HG02571 (cell line): Measurements from ENCODE around the gene ATP12A.
A peak's percentile ranks its signal among the peaks of the same experiment; 100 is the strongest.

Experiments
- ATAC-seq: cut with Tn5 transposase; IDR thresholded peaks from one replicate; pipeline ENCODE4 v1.9.1; 2021; ENCODE audit warnings: mild to moderate bottlenecking, moderate library complexity; ENCODE audit not compliant: unreplicated experiment

ATP12A gene

GRCh38 chr13:24724714-24725113 lies 44.5 kb downstream of the ATP12A start:
- no peak for ATAC-seq

- no peak for ATAC-seq
These were observed 45.2 kb downstream of the ATP12A start for GRCh38 chr13:24725379-24725778.

- peak; percentile 61 for ATAC-seq
These were observed 47.8 kb downstream of the ATP12A start for GRCh38 chr13:24727731-24728601.

- ATAC-seq: peak; percentile 78
These were observed 50.8 kb downstream of the ATP12A start for GRCh38 chr13:24730873-24731567.

GRCh38 chr13:24734950-24735349 lies 54.7 kb downstream of the ATP12A start:
- ATAC-seq: no peak

- no peak for ATAC-seq
These were observed 56.8 kb downstream of the ATP12A start for GRCh38 chr13:24737042-24737441.

GRCh38 chr13:24738366-24738847 lies 58.2 kb downstream of the ATP12A start:
- ATAC-seq: no peak

GRCh38 chr13:24740014-24740890 lies 60.0 kb downstream of the ATP12A start:
- no peak for ATAC-seq

- ATAC-seq: no peak
These were observed 60.9 kb downstream of the ATP12A start for GRCh38 chr13:24741016-24741662.

- ATAC-seq: no peak
These were observed 61.6 kb downstream of the ATP12A start for GRCh38 chr13:24741791-24742190.

GRCh38 chr13:24742294-24742693 lies 62.1 kb downstream of the ATP12A start:
- no peak for ATAC-seq

GRCh38 chr13:24742977-24743376 lies 62.8 kb downstream of the ATP12A start:
- no peak for ATAC-seq

- ATAC-seq: no peak
These were observed 64.0 kb downstream of the ATP12A start for GRCh38 chr13:24744247-24744646.

GRCh38 chr13:24745516-24745860 lies 65.3 kb downstream of the ATP12A start:
- ATAC-seq: no peak

- no peak for ATAC-seq
These were observed 65.8 kb downstream of the ATP12A start for GRCh38 chr13:24745861-24746617.

GRCh38 chr13:24746618-24747247 lies 66.5 kb downstream of the ATP12A start:
- ATAC-seq: no peak

GRCh38 chr13:24747248-24748060 lies 67.2 kb downstream of the ATP12A start:
- no peak for ATAC-seq

GRCh38 chr13:24748061-24748400 lies 67.8 kb downstream of the ATP12A start:
- no peak for ATAC-seq

- no peak for ATAC-seq
These were observed 79.0 kb downstream of the ATP12A start for GRCh38 chr13:24759197-24759596.
